ENCODE results near the gene SRPK1.
A peak's percentile ranks its signal among the peaks of the same experiment; 100 is the strongest.
"Not testable (repeated sequence)": the region's sequence is repeated elsewhere in the genome, so short reads cannot be mapped to it uniquely, and the experiment has no call there.

The SRPK1 gene

GRCh38 chr6:35920793-35921732 is at the start of gene SRPK1:
Gene SRPK1, minus strand, starts transcription at chr6:35921098. Its CDS starts 42 bp downstream, at chr6:35921056.
- DNase-seq, result peak; percentile 91

GRCh38 chr6:35970181-35970580 is 49.3 kb upstream of the SRPK1 start:
- DNase-seq, result no peak

DNA sequence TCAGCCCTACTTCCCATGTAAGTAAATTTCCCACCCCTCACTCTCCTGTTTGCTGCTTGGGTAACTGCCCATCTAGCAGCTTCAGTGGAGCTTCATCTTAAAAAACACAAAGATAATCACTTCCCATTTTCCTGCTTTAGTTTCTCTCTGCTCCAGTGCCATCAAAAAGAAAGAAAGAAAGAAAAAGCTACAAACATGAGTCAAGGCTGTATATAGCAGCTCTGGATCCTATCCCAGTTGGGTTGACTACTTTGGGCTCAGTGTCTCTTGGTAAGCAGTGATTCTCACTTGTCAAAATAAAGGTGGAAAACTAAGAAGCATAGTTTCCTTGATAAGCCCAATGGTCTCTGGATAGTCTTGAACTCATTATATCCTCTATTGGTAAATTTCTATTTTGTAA is 48.7 kb upstream of the SRPK1 start:
- DNase-seq, result no peak

DNA sequence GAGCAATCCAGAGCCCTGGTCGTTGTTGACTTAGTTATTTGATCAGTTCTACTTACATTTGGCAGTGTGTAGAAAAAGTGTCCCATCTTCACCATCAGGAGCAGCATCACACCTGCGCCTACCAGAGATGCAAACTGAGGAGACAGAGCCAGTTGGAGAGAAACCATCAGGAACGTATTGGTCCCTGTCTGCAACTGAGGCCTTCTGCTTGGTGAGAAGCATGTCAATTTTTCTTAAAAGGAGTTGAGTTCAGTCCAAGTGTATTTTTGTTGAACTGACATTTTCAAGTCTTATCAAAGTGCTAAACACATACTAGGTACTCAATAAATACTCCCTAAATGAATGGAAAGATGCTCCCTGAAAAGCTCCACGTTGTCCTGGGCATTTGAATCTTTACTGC is 47.9 kb upstream of the SRPK1 start:
- DNase-seq, result no peak

GRCh38 chr6:35967076-35967774 is 46.3 kb upstream of the SRPK1 start:
- DNase-seq, result no peak

- DNase-seq, result no peak
Measured at GRCh38 chr6:35962779-35963560, 42.1 kb upstream of the SRPK1 start.

DNA sequence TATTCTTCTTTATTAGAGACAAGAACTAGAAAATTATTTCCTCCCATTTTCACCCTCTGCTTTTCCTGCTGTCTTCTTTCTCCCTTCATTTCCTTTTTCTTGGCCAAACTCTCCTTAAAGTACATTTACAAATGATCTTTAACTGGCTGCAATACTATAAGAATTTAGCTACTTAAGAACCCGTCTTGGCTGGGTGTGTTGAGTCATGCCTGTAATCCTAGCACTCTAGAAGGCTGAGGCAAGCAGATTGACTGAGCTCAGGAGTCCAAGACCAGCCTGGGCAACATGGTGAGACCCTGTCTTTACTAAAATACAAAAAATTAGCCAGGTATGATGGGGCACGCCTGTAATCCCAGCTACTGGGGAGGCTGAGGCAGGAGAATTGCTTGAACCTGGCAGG is 39.3 kb upstream of the SRPK1 start:
- DNase-seq, result no peak

DNA sequence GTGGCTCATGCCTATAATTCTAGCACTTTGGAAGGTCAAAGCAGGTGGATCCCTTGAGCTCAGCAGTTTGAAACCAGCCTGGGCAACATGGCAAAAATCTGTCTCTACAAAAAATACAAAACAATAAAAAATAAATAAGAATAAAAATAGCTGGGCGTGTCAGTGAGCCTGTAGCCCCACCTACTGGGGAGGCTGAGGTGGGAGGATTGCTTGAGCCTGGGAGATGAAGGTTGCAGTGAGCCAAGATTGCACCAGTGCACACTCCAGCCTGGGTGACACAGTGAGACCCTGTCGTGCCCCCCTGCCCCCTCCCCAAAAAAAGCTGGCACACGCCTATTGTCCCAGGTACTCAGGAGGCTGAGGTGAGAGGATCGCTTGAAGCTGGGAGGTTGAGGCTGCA is 35.1 kb upstream of the SRPK1 start:
- DNase-seq, result no peak

GRCh38 chr6:35955521-35955920 is 34.6 kb upstream of the SRPK1 start:
- no peak for DNase-seq

DNA sequence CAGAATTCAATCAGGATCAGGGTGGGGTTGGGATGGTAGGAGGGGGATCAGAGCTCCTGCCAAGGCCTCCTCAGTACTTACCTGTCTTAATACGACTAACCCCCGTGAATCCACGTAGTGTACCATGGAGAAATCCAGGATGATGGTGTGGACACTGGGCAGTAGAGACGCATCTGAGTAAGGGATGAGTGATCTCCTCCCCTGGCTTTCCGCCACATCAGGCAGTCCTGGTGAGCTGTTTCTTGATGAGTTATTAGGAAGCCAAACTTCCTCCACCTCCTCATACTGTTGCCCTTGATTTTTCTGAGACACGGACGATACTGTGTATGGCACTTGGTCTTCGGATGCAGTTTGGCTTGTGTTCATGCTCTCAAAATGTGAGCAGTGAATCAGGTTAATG is 34.2 kb upstream of the SRPK1 start:
- no peak for DNase-seq

- DNase-seq, result no peak
Measured at GRCh38 chr6:35954333-35954732, 33.4 kb upstream of the SRPK1 start.

GRCh38 chr6:35948725-35949124 is 27.8 kb upstream of the SRPK1 start:
- DNase-seq, result no peak

GRCh38 chr6:35945650-35946025 is 24.7 kb upstream of the SRPK1 start:
- no peak for DNase-seq

- no peak for DNase-seq
Measured at GRCh38 chr6:35943390-35943789, 22.5 kb upstream of the SRPK1 start.

DNA sequence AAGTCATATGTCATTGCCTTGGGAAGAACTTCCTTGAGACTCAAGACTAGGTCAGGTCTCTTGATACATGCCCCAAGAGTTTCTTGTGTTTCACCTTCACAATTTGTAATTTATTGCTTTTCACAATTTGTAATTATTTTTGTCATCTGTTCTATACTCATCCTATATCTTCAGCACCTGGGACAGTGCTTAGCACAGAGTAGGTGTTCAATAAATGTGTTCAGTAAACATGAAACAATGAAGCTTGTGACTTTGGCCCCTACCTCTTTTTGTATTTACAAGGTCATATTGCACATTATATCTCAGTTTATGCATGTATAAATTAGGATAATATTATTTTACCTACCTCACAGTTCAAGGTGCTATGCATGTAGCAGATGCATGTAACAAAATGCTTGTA is 21.5 kb upstream of the SRPK1 start:
- no peak for DNase-seq

- not testable (repeated sequence) for DNase-seq
Measured at GRCh38 chr6:35941170-35941569, 20.3 kb upstream of the SRPK1 start.

DNA sequence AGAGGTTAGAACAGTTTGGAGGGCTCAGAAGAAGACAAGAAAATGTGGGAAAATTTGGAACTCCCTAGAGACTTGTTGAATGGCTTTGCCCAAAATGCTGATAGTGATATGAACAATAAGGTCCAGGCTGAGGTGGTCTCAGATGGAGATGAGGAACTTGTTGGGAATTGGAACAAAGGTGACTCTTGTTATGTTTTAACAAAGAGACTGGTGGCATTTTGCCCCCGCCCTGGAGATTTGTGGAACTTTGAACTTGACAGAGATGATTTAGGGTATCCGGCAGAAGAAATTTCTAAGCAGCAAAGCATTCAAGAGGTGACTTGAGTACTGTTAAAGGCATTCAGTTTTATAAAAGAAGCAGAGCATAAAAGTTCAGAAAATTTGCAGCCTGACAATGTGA is 19.1 kb upstream of the SRPK1 start:
- not testable (repeated sequence) for DNase-seq

- not testable (repeated sequence) for DNase-seq
Measured at GRCh38 chr6:35939259-35939658, 18.4 kb upstream of the SRPK1 start.

DNA sequence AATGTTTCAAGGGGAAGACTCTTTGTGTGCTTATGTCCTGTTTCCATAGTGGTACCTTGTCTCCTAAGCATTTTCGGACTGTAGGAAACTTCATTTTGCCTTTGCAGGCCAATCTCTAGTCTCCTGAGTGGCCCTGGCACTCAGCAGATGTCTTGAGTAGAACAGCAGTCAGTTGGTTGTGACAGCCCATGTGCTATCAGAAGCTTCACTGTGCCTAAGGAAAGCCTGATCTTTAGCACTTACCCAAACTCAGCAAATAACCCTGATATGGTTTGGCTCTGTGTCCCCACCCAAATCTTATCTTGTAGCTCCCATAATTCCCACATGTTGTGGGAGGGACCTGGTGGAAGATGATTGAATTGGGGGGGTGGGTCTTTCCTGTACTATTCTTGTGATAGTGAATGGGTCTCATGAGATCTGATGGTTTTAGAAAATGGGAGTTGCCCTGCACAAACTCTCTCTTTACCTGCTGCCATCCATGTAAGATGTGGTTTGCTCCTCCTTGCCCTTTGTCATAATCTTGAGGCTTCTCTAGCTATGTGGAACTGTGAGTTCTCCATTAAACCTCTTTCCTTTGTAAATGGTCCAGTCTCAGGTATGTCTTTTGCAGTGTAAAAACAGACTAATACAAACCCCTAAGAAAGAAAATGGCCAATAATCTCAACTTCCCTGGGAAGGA is 15.9 kb upstream of the SRPK1 start:
- DNase-seq, result no peak

DNA sequence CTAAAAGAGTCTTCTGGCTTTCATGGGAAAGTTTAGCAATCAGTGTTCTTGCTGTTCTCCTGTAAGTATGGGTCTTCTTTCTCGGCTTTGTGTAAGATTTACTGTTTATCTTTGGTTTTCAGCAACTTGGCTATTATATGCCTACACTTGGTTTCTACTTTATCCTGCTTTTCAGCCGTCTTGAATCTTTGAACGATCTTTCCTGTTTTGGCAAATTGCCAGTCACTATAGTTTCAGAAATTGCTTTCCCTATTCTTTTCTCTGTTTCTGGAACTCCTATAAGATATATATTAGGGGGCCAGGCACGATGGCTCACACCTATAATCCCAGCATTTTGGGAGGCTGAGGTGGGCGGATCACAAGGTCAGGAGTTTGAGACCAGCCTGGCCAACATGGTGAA is 14.6 kb upstream of the SRPK1 start:
- no peak for DNase-seq

GRCh38 chr6:35933844-35934243 is 12.9 kb upstream of the SRPK1 start:
- no peak for DNase-seq

DNA sequence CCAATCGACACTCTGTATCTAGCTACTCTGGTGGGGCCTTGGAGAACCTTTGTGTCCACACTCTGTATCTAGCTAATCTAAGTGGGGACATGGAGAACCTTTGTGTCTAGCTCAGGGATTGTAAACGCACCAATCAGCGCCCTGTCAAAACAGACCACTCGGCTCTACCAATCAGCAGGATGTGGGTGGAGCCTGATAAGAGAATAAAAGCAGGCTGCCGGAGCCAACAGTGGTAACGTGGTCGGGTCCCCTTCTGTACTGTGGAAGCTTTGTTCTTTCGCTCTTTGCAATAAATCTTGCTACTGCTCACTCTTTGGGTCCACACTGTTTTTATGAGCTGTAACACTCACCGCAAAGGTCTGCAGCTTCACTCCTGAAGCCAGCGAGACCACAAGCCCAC is 11.0 kb upstream of the SRPK1 start:
- not testable (repeated sequence) for DNase-seq

DNA sequence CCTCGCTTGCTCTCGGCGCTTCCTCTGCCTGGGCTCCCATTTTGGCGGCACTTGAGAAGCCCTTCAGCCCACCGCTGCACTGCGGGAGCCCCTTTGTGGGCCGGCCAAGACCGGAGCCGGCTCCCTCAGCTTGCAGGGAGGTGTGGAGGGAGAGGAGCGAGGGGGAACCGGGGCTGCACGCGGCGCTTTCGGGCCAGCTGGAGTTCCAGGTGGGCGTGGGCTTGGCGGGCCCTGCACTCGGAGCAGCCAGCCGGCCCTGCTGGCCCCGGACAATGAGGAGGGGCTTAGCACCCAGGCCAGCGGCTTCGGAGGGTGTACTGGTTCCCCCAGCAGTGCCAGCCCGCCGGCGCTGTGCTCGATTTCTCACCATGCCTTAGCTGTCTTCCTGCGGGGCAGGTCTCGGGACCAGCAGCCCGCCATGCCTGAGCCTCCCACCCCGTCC is 10.2 kb upstream of the SRPK1 start:
- DNase-seq, result no peak
